HepG2 (cell line): ENCODE results near the gene CCDC74B. TPM values are rescaled to one million over a fixed set of nuclear protein-coding genes. Genes with fewer than 3 reads are reported as not detected.
"Not testable (repeated sequence)": the region's sequence is repeated elsewhere in the genome, so short reads cannot be mapped to it uniquely, and the experiment has no call there.

Source experiments
- ATAC-seq: fragments of 200-7000 bp; cut with Tn5 transposase; 3 replicates; pipeline ENCODE4 v1.9.1; 2020; ENCODE audit warnings: mild to moderate bottlenecking, moderate library complexity
- BruUV-seq: library from RNA; stranded (reverse); fragments of 400-500 nt; replicated peaks from 2 replicates; lab custom pipeline; 2021; lab: Mats Ljungman, UMichigan
- CTCF ChIA-PET: fragments of 300-600 bp; formaldehyde crosslinking; extraction: SDS; loops from one replicate; lab custom pipeline; 2021; ENCODE audit warnings: low total read pairs, inconsistent platforms, low intra/inter-chr PET ratio; lab: Yijun Ruan, JAX
- POLR2A ChIA-PET: fragments of 350-600 bp; sonication (Branson Sonifier 250); formaldehyde crosslinking; loops from one replicate; lab custom pipeline; 2020; ENCODE audit warnings: antibody characterized with exemption, inconsistent platforms; lab: Yijun Ruan, JAX
- DNase-seq: peaks from one replicate; pipeline ENCODE4 v3.0.0-alpha.2; 2015; ENCODE audit warnings: low spot score
- FAIRE-seq: peaks from 3 replicates; lab custom pipeline; 2011; peaks lifted over from hg19 to GRCh38; lab: Jason Lieb, UNC
- H2AFZ ChIP-seq: one replicate; pipeline ENCODE4 v1.6.1; 2011; ENCODE audit warnings: low read length, inconsistent platforms
- H3K27ac ChIP-seq: fragments of 300-600 bp; 3 replicates; pipeline ENCODE4 v1.8.0; 2011; ENCODE audit warnings: mixed run types, mild to moderate bottlenecking, mixed read lengths, low read length, inconsistent platforms; ENCODE audit not compliant: insufficient read depth; ENCODE audit errors: extremely low read length
- H3K27me3 ChIP-seq, 2 experiments: fragments of 200-600 bp in 1 of 2; 2 replicates in 1 of 2; 3 replicates in 1 of 2; pipeline versions ENCODE4 v1.6.0 to v1.8.0; 2011; ENCODE audit warnings: low read length in 2 of 2, mild to moderate bottlenecking in 2 of 2, moderate library complexity in 2 of 2, inconsistent platforms in 1 of 2; ENCODE audit not compliant: insufficient read depth in 2 of 2, control insufficient read depth in 1 of 2
- H3K36me3 ChIP-seq, 2 experiments: fragments of 200-600 bp in 1 of 2; replicated peaks in 1 of 2; 2 replicates in 1 of 2; 3 replicates in 1 of 2; pipeline versions ENCODE4 v1.5.1 to v1.8.0; 2011; ENCODE audit warnings: low read length in 2 of 2, inconsistent platforms in 1 of 2; ENCODE audit not compliant: insufficient read depth in 2 of 2, control insufficient read depth in 1 of 2
- H3K4me1 ChIP-seq: 2 replicates; pipeline ENCODE4 v1.5.1; 2012; ENCODE audit warnings: low read length, inconsistent platforms; ENCODE audit not compliant: insufficient read depth
- H3K4me2 ChIP-seq: 2 replicates; pipeline ENCODE4 v1.6.0; 2011; ENCODE audit warnings: low read depth, low read length, inconsistent platforms
- H3K4me3 ChIP-seq, 3 experiments: fragments of 200-600 bp in 1 of 3; sonication (generic), shearing (Covaris generic) in 1 of 3; replicated peaks in 1 of 3; 2 replicates each; pipeline ENCODE4 v1.5.1; 2011 to 2016; ENCODE audit warnings: low read length in 3 of 3, inconsistent platforms in 2 of 3, low read depth in 2 of 3, mild to moderate bottlenecking in 2 of 3, control low read depth in 1 of 3, mixed read lengths in 1 of 3; ENCODE audit not compliant: insufficient read depth in 1 of 3
- H3K79me2 ChIP-seq: one replicate; pipeline ENCODE4 v1.6.1; 2011; ENCODE audit warnings: low read length, inconsistent platforms; ENCODE audit not compliant: insufficient read depth
- H3K9ac ChIP-seq: 2 replicates; pipeline ENCODE4 v1.6.0; 2011; ENCODE audit warnings: mild to moderate bottlenecking, low read depth, low read length, inconsistent platforms; ENCODE audit not compliant: insufficient read depth
- H3K9me3 ChIP-seq: 2 replicates; pipeline ENCODE4 v1.5.1; 2012; ENCODE audit warnings: mild to moderate bottlenecking, low read length
- H4K20me1 ChIP-seq: 2 replicates; pipeline ENCODE4 v1.6.0; 2011; ENCODE audit warnings: inconsistent platforms, mild to moderate bottlenecking, low read length, moderate library complexity; ENCODE audit not compliant: insufficient read depth
- AGO2 ChIP-seq: fragments of 200-400 bp; formaldehyde crosslinking; optimal IDR thresholded peaks from 2 replicates; pipeline ENCODE3; 2017; ENCODE audit warnings: mild to moderate bottlenecking, low read depth, low read length, moderate library complexity
- GABPB1 ChIP-seq: IDR thresholded peaks from 2 replicates; pipeline ENCODE4 v1.6.1; 2016; ENCODE audit warnings: mild to moderate bottlenecking, missing genetic modification reagents, moderate library complexity, missing compliant biosample characterization
- KDM2A ChIP-seq: sonication (generic); formaldehyde crosslinking; IDR thresholded peaks from 2 replicates; pipeline ENCODE4 v1.4.0; 2020; ENCODE audit warnings: low read depth, missing genetic modification reagents, borderline replicate concordance
- MIER2 ChIP-seq: IDR thresholded peaks from 2 replicates; pipeline ENCODE4 v1.6.1; 2016; ENCODE audit warnings: missing biosample characterization, missing genetic modification reagents
- NFATC3 ChIP-seq: sonication (generic); formaldehyde crosslinking; IDR thresholded peaks from 2 replicates; pipeline ENCODE4 v1.5.1; 2020; ENCODE audit warnings: mild to moderate bottlenecking, missing genetic modification reagents
- ZFX ChIP-seq: sonication (generic); formaldehyde crosslinking; IDR thresholded peaks from 2 replicates; pipeline ENCODE4 v1.4.0; 2020; ENCODE audit warnings: mild to moderate bottlenecking, low read depth, missing genetic modification reagents, moderate library complexity
- ZNF230 ChIP-seq: sonication (generic); formaldehyde crosslinking; IDR thresholded peaks from 2 replicates; pipeline ENCODE4 v1.4.0; 2020; ENCODE audit warnings: mild to moderate bottlenecking, missing genetic modification reagents
- ZNF501 ChIP-seq: sonication (generic); formaldehyde crosslinking; IDR thresholded peaks from 2 replicates; pipeline ENCODE4 v1.5.1; 2020; ENCODE audit warnings: mild to moderate bottlenecking, moderate library complexity, missing genetic modification reagents
- ZNF709 ChIP-seq: sonication (generic); formaldehyde crosslinking; IDR thresholded peaks from 2 replicates; pipeline ENCODE4 v1.5.0; 2020; ENCODE audit warnings: mild to moderate bottlenecking, missing genetic modification reagents
- ZNF879 ChIP-seq: sonication (generic); formaldehyde crosslinking; IDR thresholded peaks from 2 replicates; pipeline ENCODE4 v1.8.1; 2023; ENCODE audit warnings: missing genetic modification reagents
- WGBS: methylation state at CpG from one replicate; pipeline ENCODE4 v1.1.6; 2017; ENCODE audit warnings: low lambda C conversion rate; 5-methylcytosine and 5-hydroxymethylcytosine counted together
- in situ Hi-C: cut with HindIII; loops from 2 replicates; pipeline ENCODE4 v1.10.0; 2017; ENCODE audit warnings: low pct_unique_long_range_greater_than_20kb; ENCODE audit not compliant: extremely low pct_ligation_motif_present
- intact Hi-C: fragments of 100-400 bp; cut with micrococcal nuclease; formaldehyde crosslinking; loops from one replicate; pipeline ENCODE4 v1.10.0; 2022; ENCODE audit not compliant: unreplicated experiment
- polyA plus RNA-seq, 8 experiments: library from polyadenylated mRNA; depleted of rRNA in 3 of 8; stranded (reverse) in 7 of 8; unstranded in 1 of 8; fragments of >200 nt; fragmentation: Illumina TruSeq in 4 of 8; extraction: Trizol in 4 of 8; gene quantifications; 2 replicates each; pipeline versions ENCODE4 v1.2.1 to v1.2.3, GENCODE V29; 2011 to 2016; ENCODE audit warnings: low read depth in 4 of 8, missing spikeins in 1 of 8, mixed read lengths in 1 of 8; ENCODE audit not compliant: insufficient read depth in 1 of 8
- total RNA-seq, 5 experiments: library from RNA; depleted of rRNA; stranded (reverse); fragments of >200 nt; fragmentation: Illumina TruSeq; extraction: Trizol; gene quantifications; 2 replicates each; pipeline ENCODE4 v1.2.3, GENCODE V29; 2016; ENCODE audit warnings: low read depth in 1 of 5
- TF ChIP-seq, protein P1 (sequence below): sonication (generic); formaldehyde crosslinking; IDR thresholded peaks from 2 replicates; pipeline ENCODE4 v1.4.0; 2020; ENCODE audit warnings: missing genetic modification reagents; ENCODE audit errors: not compliant biosample characterization
- TF ChIP-seq, protein P2 (sequence below): sonication (generic); formaldehyde crosslinking; IDR thresholded peaks from 2 replicates; pipeline ENCODE4 v1.5.0; 2020; ENCODE audit warnings: missing genetic modification reagents, mild to moderate bottlenecking, borderline replicate concordance
- TF ChIP-seq, protein P3 (sequence below): sonication (generic); formaldehyde crosslinking; IDR thresholded peaks from one replicate; pipeline ENCODE4 v1.5.1; 2020; ENCODE audit warnings: mild to moderate bottlenecking, missing genetic modification reagents; ENCODE audit errors: not compliant biosample characterization

CCDC74B gene
- total and polyA plus RNA-seq, 2 of the 13 experiments (the other 11 are each of a cell fraction or from before 2014, with no cell fraction given), result 0.07 to 0.11 TPM

DNA sequence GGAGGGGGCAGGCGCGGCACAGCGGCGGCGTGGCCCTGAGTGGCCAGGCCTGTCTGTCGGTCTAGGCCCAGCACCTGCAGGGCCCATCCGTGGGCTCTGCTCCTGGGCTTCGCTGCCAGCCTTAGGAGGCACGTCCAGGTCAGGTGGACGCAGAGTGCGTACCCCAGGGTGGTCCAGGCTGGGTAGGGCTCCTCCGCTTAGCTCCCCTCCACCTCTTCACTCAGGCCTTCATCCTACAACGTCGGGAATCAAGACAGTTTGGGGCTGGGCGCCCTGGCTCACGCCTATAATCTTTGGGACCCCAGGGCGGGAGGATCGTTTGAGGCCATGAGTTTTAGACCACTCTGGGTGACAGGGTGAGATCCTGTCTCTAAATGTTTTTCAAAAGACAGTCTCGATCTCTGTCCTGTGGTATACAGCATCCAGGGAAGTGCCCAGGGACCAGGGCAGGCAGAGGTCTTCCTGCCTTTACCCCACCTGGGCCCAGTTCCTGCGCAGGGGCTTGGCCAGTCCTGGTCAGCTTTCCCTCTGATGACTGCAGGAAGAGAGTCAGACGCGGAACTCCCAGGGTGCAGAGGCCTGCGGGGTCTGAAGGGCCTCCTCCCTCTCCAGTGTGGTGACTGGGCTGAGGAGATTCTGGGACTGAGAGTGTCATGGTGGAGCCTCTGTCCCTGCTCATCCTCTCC lies 38.1 kb upstream of the CCDC74B start:
- H3K4me1 ChIP-seq, result peaks cover 44% of the 10 kb centered on the region
- POLR2A ChIA-PET, result interaction anchor here (0.9 to 1.6 kb wide), 2 partner anchors 154 to 160 kb away, joined by 3 to 7 read pairs; partner anchors contain the start of gene IMP4
- intact Hi-C loops (loop anchor here (1.0 kb wide), 1 partner anchor 149 kb away; no protein-coding TSS in a partner anchor), in situ Hi-C loops (loop anchor here (5.0 to 25.0 kb wide), 2 partner anchors 149 to 1304 kb away; partner anchors contain the start of genes MZT2A and TUBA3D)
- H3K27ac ChIP-seq, result peak overlapping the region; percentile 65
- CTCF ChIA-PET, result interaction anchor here (1.6 to 1.8 kb wide), 2 partner anchors 145 to 150 kb away, joined by 5 to 19 read pairs; no protein-coding TSS in a partner anchor
- BruUV-seq, H3K27me3 ChIP-seq, H4K20me1 ChIP-seq, DNase-seq, H3K9me3 ChIP-seq, H2AFZ ChIP-seq, H3K36me3 ChIP-seq: not testable (repeated sequence)
- H3K4me3 ChIP-seq, result peak overlapping the region; percentile 61 to 99 (median 97)
- H3K4me2 ChIP-seq, result peak overlapping the region; percentile 86
- FAIRE-seq, result peak; percentile 30
- WGBS, result 0% methylated on average over 5 of the region's 23 CpGs
- H3K79me2 ChIP-seq, result peaks cover 56% of the 10 kb centered on the region
- peak; percentile 35 for ATAC-seq
- H3K9ac ChIP-seq, result peak overlapping the region; percentile 99
- peak; percentile 21; the same call in 1 of the 2 replicates for TF ChIP-seq GABPB1 (CRISPR knock-in tag)
- TF ChIP-seq, protein P1, sequence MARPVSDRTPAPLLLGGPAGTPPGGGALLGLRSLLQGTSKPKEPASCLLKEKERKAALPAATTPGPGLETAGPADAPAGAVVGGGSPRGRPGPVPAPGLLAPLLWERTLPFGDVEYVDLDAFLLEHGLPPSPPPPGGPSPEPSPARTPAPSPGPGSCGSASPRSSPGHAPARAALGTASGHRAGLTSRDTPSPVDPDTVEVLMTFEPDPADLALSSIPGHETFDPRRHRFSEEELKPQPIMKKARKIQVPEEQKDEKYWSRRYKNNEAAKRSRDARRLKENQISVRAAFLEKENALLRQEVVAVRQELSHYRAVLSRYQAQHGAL, result peak; percentile 64
- peak; percentile 84; the same call in 1 of the 2 replicates for TF ChIP-seq ZNF230 (CRISPR knock-in tag)
- 0 out of 2 replicates have a peak, but pooled peaks have one; percentile 20 for TF ChIP-seq ZNF501 (CRISPR knock-in tag)
- TF ChIP-seq ZFX (CRISPR knock-in tag), result peak; percentile 33
- TF ChIP-seq AGO2, result peak; percentile 25
- TF ChIP-seq ZNF879 (CRISPR knock-in tag), result 0 out of 2 replicates have a peak, but pooled peaks have one; percentile 39
- TF ChIP-seq ZNF709, result peak; percentile 77; the same call in 1 of the 2 replicates
- TF ChIP-seq, protein P2, sequence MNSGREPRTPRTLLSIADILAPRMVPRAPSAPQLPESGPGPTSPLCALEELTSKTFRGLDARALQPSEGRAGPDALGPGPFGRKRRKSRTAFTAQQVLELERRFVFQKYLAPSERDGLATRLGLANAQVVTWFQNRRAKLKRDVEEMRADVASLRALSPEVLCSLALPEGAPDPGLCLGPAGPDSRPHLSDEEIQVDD (CRISPR knock-in tag), result peak; percentile 23; the same call in 1 of the 2 replicates
- TF ChIP-seq NFATC3 (CRISPR knock-in tag), result 0 out of 2 replicates have a peak, but pooled peaks have one; percentile 44
- TF ChIP-seq, protein P3, sequence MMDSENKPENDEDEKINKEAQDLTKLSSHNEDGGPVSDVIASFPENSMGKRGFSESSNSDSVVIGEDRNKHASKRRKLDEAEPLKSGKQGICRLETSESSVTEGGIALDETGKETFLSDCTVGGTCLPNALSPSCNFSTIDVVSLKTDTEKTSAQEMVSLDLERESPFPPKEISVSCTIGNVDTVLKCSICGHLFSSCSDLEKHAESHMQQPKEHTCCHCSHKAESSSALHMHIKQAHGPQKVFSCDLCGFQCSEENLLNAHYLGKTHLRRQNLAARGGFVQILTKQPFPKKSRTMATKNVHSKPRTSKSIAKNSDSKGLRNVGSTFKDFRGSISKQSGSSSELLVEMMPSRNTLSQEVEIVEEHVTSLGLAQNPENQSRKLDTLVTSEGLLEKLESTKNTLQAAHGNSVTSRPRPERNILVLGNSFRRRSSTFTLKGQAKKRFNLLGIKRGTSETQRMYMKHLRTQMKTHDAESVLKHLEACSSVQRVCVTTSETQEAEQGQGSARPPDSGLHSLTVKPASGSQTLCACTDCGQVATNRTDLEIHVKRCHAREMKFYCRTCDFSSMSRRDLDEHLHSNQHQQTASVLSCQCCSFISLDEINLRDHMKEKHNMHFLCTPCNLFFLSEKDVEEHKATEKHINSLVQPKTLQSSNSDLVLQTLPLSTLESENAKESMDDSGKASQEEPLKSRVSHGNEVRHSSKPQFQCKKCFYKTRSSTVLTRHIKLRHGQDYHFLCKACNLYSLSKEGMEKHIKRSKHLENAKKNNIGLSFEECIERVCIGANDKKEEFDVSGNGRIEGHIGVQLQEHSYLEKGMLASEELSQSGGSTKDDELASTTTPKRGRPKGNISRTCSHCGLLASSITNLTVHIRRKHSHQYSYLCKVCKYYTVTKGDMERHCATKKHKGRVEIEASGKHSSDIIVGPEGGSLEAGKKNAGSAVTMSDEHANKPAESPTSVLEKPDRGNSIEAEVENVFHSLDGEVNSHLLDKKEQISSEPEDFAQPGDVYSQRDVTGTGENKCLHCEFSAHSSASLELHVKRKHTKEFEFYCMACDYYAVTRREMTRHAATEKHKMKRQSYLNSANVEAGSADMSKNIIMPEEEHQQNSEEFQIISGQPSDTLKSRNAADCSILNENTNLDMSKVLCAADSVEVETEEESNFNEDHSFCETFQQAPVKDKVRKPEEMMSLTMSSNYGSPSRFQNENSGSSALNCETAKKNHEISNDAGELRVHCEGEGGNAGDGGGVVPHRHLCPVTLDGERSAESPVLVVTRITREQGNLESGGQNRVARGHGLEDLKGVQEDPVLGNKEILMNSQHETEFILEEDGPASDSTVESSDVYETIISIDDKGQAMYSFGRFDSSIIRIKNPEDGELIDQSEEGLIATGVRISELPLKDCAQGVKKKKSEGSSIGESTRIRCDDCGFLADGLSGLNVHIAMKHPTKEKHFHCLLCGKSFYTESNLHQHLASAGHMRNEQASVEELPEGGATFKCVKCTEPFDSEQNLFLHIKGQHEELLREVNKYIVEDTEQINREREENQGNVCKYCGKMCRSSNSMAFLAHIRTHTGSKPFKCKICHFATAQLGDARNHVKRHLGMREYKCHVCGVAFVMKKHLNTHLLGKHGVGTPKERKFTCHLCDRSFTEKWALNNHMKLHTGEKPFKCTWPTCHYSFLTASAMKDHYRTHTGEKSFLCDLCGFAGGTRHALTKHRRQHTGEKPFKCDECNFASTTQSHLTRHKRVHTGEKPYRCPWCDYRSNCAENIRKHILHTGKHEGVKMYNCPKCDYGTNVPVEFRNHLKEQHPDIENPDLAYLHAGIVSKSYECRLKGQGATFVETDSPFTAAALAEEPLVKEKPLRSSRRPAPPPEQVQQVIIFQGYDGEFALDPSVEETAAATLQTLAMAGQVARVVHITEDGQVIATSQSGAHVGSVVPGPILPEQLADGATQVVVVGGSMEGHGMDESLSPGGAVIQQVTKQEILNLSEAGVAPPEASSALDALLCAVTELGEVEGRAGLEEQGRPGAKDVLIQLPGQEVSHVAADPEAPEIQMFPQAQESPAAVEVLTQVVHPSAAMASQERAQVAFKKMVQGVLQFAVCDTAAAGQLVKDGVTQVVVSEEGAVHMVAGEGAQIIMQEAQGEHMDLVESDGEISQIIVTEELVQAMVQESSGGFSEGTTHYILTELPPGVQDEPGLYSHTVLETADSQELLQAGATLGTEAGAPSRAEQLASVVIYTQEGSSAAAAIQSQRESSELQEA, result peak; percentile 23
- TF ChIP-seq KDM2A, result peak; percentile 14; the same call in 1 of the 2 replicates
- 0 out of 2 replicates have a peak, but pooled peaks have one; percentile 6 for TF ChIP-seq MIER2 (CRISPR knock-in tag)
